OCI-LY3 (cell line): ENCODE data around the gene SLC8A1.

Experiments used
- CTCF ChIP-seq: fragments of 200-600, 300-600 bp; sonication (generic); IDR thresholded peaks from 2 replicates; pipeline ENCODE4 v1.5.1; 2014; ENCODE audit warnings: antibody characterized with exemption, low read length, low read depth
- EZH2phosphoT487 ChIP-seq: fragments of 200-600 bp; shearing (Covaris generic); IDR thresholded peaks from 2 replicates; pipeline ENCODE4 v1.6.1; 2018; ENCODE audit warnings: antibody characterized with exemption, mixed run types, low read depth

DNA sequence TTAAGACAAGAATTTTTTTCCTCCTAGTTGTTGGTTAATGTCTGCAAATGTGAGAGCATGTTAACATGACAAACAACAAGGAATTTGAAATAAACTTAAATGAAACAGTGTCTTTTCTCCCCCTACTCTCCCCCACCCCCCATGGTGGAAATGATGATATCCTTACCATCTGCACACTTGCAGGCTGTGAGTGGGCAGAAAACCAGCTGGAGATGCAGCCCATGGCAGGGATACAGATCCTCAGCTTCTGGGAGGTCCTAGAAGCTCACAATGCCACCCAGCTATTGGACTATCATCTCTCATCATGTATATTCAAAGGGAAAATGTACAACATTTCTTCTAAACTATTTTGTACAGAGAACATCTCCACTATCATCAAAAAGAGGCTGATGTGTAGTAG, 196.8 kb downstream of the SLC8A1 start:
- no peak for TF ChIP-seq CTCF
- TF ChIP-seq EZH2phosphoT487: no peak
